ENCODE measurements around the gene FGF12.
"Not testable (repeated sequence)": the region's sequence is repeated elsewhere in the genome, so short reads cannot be mapped to it uniquely, and the experiment has no call there.

The FGF12 gene

GRCh38 chr3:192727032-192727847, at the start of gene FGF12:
Gene FGF12 (minus strand): TSS chr3:192727541.
- peak; percentile 47 for DNase-seq

DNA sequence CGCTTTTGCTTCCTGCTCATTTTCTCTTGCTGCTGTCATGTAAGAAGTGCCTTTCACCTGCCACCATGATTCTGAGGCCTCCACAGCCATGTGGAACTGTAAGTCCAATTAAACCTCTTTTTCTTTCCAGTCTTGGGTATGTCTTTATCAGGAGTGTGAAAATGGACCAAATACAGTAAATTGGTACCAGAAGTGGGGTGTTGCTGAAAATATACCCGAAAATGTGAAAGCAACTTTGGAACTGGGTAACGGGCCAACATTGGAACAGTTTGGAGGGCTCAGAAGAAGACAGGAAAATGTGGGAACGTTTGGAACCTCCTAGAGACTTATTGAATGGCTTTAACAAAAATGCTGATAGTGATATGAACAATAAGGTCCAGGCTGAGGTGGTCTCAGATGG, 47.0 kb upstream of the FGF12 start:
- not testable (repeated sequence) for DNase-seq

DNA sequence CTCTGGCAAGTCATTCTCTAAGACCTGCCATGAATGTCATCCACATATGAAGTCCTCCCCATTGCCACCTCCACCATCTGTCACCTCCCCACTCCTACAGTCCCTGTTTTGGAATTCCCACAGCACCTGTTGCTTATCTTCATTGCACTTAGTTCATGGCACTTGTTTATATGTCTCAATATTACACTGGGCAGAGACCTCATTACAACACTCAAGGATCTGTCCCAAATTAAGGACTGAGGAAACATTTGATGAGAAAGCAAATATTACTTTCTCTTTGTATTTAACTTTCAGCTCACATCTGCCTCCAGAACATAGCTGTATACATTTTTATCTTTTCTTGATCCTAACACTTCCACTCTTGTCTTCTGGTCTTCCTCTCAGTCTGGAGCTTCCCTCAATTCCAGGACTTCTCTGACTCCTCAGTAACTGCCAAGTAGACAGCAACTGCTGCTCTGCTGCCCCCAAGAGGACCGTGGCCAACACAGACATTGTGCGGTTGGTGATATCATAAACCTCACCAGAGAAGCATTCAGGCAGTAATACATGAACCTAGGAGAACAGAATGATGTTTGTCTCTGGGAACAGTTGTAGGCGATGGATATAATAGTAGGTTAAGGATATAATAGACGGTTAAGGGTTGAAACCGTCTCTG, 45.0 kb upstream of the FGF12 start:
- DNase-seq = no peak

- DNase-seq = no peak
Measured at GRCh38 chr3:192758654-192759053, 31.3 kb upstream of the FGF12 start.

- no peak for DNase-seq
Measured at GRCh38 chr3:192751148-192751547, 23.8 kb upstream of the FGF12 start.

DNA sequence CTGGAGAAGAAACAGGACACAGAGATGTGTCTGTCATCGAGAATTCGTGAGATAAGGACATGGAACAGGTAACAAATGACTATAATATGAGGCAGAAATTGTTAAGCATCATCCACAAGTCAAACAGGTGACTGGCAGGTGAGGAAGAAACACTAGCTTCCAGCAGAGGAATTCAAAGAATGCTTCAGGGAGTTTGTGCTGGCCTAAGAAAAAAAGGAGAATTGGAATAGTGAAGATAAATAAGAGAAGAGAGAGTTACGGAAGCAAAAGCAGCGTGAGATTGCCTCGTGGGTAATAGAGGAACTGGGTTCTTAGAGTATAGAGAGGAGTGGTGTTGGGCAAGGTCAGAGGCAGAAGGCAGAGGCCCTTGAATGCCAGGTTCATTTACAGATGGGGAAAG, 22.9 kb upstream of the FGF12 start:
- DNase-seq = no peak

DNA sequence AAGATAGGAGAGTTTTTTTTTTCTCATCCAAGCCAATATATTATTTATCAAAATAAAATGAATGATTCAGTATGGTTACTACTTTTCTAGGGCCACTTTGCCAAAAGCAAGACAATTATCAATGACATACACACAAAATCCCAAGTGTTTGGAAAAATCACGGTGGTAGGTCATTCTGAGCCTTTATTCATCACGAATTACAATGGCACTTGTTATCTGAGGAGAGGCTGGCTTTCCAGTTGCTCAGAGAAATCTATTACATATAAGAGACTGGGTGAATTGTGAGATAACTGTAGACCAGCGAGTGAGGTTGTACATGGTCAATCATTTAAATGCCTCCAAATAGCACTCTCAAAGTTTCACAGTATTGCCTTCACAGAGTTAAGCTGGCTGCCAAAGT, 20.4 kb upstream of the FGF12 start:
- DNase-seq = no peak

GRCh38 chr3:192747145-192747544, 19.8 kb upstream of the FGF12 start:
- DNase-seq = no peak

- no peak for DNase-seq
Measured at GRCh38 chr3:192745150-192745549, 17.8 kb upstream of the FGF12 start.

DNA sequence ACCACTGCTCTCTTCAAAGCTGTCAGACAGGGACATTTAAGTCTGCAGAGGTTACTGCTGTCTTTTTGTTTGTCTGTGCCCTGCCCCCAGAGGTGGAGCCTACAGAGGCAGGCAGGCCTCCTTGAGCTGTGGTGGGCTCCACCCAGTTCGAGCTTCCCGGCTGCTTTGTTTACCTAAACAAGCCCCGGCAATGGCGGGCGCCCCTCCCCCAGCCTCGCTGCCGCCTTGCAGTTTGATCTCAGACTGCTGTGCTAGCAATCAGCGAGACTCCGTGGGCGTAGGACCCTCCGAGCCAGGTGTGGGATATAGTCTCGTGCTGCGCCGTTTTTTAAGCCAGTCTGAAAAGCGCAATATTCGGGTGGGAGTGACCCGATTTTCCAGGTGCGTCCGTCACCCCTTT, 17.3 kb upstream of the FGF12 start:
- DNase-seq = not testable (repeated sequence)

DNA sequence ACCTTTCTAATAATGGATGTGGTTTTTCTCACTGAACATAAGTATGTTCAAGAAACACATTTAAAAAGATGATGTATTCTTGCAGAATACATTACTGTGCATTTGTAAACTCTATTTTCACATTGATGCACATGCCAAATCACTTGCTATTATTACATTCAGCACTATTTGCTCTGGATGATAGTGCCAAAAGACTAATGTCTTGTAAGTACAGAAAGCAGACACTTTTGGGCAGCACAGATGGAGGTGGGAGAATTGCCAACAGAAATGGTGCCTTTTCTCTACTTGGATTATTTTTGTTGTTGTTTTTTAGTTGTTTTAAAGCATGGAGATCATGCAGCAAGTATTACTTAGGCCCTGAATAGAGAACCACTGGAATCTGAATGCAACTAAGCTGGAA, 10.2 kb upstream of the FGF12 start:
- DNase-seq = no peak

DNA sequence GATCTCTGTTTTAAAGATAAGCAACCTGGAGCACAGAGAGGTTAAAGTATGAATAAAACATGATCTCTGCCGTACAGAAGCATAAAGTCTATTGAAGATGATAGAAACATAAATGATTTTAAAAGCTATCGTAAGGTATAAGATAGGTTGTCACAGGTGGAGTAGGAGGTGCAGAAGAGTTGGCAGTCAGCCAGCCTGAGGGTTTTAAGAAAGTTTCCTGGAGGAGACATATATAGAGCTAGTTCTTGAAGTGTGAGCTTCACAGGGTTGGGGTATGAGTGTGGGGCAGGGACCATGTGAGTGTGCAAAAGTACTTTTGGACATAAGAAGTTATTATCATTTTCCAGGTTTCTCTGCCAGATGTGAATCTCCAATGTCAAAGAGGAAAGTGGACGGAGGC, 3.9 kb upstream of the FGF12 start:
- DNase-seq = no peak

GRCh38 chr3:192726385-192726784, 956 bp downstream of the FGF12 start:
- no peak for DNase-seq

- no peak for DNase-seq
Measured at GRCh38 chr3:192719964-192720363, 7.4 kb downstream of the FGF12 start.

GRCh38 chr3:192718156-192718555, 9.2 kb downstream of the FGF12 start:
- DNase-seq = no peak

DNA sequence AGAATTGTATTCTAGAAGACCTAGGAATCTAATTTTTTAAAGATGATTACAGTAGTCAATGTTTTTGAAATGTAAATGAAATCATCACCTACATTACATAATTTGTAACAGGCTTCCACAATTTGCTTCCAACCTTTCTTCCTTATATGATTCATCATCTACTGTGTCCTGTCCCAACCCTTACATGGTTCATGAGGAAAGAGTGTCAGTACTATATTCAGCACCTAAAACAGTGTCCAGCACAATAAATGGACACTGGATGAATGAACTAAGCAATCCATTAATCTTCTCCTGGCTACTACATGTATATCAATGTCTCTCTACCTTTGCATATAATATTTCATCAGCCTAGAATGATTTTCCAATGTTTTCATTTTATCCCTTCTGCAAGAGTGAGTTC, 12.2 kb downstream of the FGF12 start:
- DNase-seq = no peak

GRCh38 chr3:192711126-192711525, 16.2 kb downstream of the FGF12 start:
- not testable (repeated sequence) for DNase-seq

DNA sequence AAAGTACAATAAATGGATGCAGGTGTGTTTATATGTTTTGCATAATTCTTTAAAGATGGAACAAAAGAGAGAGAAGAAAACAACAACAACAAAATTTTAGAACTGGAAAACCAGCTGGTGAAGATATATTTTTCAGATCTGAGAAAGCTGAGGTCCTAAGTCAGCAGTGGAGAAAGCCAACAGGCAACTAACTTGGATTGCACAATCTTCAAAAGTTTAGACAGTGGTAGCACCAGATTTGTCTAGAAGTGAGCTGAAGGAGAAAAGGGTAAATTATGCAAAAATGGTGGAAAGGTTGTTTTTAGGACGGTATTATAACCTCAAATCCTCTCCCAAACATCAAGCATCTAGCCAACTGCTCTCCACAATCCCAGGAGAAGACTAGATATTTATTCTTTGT, 17.0 kb downstream of the FGF12 start:
- DNase-seq = no peak

DNA sequence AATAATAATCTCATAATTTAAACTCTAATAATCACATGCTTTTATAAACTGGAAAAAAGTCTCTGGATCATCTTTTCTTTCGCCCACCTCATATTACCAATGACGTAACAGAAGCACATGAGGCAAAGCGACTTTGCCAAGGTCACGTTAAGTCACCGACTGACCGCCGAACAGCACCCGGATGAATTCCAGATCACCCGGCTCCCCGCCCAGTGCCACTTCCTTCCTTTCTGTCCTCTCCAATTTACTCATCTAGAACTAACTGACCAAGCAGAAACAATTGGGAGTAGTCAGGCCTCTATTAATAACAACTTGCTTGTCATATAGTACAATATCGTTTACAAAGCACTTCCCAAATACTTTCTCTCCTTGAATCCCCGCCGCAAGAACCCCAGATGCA, 21.1 kb downstream of the FGF12 start:
- no peak for DNase-seq

GRCh38 chr3:192700885-192701284, 26.5 kb downstream of the FGF12 start:
- DNase-seq = no peak

DNA sequence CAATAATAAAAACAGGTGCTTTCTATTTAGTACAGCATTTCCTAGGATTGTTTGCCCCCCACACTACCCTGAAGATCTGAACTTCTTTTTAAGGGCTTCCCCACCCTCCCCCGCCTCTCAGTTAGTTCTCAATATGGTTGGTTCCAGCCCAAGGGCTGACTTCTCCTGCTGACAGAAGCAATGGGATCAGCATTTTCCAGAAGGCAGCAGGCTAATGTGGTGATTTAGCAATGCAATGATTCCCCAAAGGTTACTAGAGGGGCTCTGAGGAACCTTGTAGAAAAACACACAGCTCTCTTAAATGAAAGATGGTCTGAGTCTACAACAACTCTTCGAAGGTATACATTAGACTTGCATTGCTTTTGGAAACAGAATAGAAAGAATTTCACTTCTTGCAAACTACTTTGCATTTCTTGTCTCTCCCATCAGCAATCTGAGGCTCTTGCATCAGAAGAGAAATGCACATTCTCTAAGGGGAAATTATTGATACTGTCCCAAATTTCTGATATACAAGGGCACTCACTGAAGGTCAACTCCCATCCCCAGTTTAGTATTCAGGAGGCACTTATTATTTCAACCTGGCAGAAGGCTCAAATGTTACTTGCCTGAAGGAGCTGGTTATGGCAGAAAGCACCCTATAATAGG, 30.3 kb downstream of the FGF12 start:
- DNase-seq = no peak

DNA sequence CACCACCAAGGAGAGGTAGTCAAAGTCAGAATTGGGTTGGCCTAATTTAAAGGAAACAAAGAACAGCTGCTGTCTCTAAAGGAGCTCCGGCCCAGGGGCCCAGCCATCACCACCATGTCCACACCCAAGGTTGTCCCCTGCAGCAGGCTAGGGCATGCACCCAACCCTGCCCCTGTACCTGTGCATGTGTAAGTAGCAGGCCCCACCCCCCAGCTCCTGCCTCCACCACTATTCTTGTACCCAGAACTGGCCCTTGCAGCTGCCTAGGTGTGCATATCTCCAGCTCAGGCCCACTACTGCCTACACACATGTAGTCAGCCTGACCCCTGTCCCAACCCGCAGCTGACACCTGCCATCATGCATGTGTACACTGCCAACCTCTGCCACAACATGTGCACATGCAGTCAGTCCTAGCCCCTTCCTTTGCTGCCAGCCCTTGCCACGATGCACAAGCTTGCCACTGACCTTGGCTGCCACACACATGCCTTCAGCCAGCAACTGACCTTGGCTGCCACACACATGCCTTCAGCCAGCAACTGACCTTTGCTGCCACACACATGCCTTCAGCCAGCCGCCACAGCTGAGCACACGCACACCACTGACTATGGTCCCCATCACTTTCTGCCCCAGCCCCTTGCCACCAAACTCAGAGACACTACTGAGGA, 39.7 kb downstream of the FGF12 start:
- DNase-seq = no peak

DNA sequence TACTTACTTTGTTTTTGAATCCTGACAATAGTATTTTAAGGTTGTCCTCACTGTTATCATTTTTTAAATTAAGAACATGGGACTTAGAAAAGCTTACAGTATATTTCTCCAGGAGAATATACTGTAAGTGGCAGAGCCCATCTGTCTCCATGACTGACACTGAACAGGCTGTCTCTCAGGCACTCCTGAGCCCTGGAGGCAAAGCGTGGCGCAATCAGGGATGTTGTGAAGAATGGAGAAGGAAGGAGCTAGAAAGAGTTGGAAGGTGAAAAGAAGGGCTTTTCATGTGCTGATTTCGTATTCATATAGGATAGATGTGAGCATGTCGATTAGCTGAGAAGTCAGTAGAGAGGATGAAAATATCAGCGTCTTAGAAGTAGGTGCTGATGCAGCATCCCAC, 41.5 kb downstream of the FGF12 start:
- no peak for DNase-seq

DNA sequence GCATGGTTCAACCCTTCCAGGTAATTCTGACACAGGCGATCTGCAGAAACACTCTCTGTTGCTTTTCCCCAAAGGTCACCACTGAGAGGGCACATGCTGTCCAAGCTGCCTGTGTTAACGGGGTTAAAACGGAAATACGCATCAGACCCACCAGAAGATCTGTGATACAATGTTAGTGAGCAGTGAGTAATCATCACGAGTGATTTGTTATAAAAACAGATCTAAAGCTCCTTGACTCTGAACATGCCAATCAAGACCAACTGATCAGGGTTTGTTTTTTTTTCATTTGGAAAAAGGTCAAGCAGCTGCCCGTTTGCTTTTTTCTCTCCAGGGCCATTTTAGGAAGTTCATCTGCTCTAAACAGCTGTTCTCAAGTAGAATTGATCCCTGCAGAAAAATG, 43.2 kb downstream of the FGF12 start:
- DNase-seq = no peak

Data from DMS 273 treated with DMSO at 0.1 percent for 48 hours (cell line).